Measurements from ENCODE around the gene KIF5C. TPM values are rescaled to one million over a fixed set of nuclear protein-coding genes. Genes with fewer than 3 reads are reported as not detected.
A peak's percentile ranks its signal among the peaks of the same experiment; 100 is the strongest.

KIF5C gene
- total RNA-seq, 2 donors from 2014 or later: 2.0 to 2.6 TPM

- H3K36me3 ChIP-seq (replicated peaks in 1 of 2; ENCODE audit: insufficient read depth in 1 of 2, low read depth in 2 of 2): no peaks in the 10 kb centered on the region
- ATAC-seq (peak; percentile 77), DNase-seq (peak in 3 of 4 donors; percentile 33 to 42 (median 38))
- TF ChIP-seq CTCF (IDR thresholded peaks at IDR 0.05) (no peak), POLR2A (IDR thresholded peaks at IDR 0.05) (no peak)
- 9 to 20% methylated on average over 3 of the region's 3 CpGs for WGBS, 2 donors
- intact Hi-C loops (cut with DNase I): no loop called here
- H3K27ac ChIP-seq: peak overlapping the region in 3 of 4 donors; percentile 35 to 64 (median 48)
- no peak overlapping the region for H3K4me3 ChIP-seq
- H3K27me3 ChIP-seq: no peaks in the 10 kb centered on the region
- H3K9me3 ChIP-seq: no peaks in the 10 kb centered on the region
- peaks cover 19% of the 10 kb centered on the region for H3K4me1 ChIP-seq
These were observed 189.4 kb downstream of the KIF5C start for GRCh38 chr2:149064365-149064841.

GRCh38 chr2:149064856-149065630 is 190.0 kb downstream of the KIF5C start:
- no peaks in the 10 kb centered on the region for H3K27me3 ChIP-seq
- intact Hi-C loops (cut with DNase I): no loop called here
- H3K4me3 ChIP-seq: no peak overlapping the region
- DNase-seq (no peak), ATAC-seq (peak; percentile 12)
- WGBS, 2 donors: 73% methylated on average over 5 of the region's 5 CpGs
- no peaks in the 10 kb centered on the region for H3K9me3 ChIP-seq
- no peaks in the 10 kb centered on the region for H3K36me3 ChIP-seq (replicated peaks in 1 of 2; ENCODE audit: insufficient read depth in 1 of 2, low read depth in 2 of 2)
- H3K4me1 ChIP-seq: peaks cover 19% of the 10 kb centered on the region
- TF ChIP-seq CTCF (IDR thresholded peaks at IDR 0.05): no peak
- TF ChIP-seq POLR2A (IDR thresholded peaks at IDR 0.05): no peak
- H3K27ac ChIP-seq: peak overlapping the region in 3 of 4 donors; percentile 35 to 64 (median 48)

DNA sequence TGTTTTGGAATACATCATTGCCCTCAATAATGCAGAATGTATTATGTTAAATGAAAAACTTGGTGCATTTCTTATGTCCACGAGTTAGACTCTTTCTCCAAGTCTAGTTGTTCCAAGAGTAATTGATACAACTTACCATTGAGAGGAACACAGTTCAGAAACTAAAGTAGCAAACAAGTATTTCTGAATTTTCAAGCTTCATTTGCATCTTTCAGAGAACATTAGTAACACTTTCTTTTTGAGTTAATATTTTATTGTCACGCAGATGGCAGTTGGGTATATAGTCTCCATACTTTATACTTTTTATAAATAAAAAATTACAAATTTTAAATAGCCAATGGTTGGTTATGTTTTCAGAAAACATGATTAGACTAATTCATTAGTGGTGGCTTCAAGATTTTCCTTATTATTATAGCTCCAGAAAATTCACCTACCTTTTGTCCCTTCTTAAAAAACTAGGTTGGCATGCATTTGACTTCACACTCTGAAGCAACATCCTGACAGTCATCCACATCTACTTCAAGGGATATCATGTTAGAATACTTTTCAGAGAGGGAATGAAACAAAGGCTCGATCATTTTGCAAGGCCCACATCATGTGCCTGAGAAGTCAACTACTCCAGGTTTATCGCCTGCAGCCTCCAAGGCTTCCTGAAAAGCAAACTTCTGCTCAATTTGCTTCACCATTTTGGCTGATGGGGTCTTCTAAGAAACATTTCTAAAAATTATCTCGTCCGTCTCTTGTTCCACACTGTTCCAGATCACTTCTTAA is 193.4 kb downstream of the KIF5C start:
- 73 to 88% methylated on average over 6 of the region's 6 CpGs for WGBS, 2 donors
- no peaks in the 10 kb centered on the region for H3K9me3 ChIP-seq
- intact Hi-C loops (cut with DNase I): no loop called here
- no peak for DNase-seq
- no peak overlapping the region for H3K4me3 ChIP-seq
- TF ChIP-seq POLR2A (IDR thresholded peaks at IDR 0.05): no peak
- TF ChIP-seq CTCF (IDR thresholded peaks at IDR 0.05): no peak
- no peak overlapping the region for H3K27ac ChIP-seq
- ATAC-seq: no peak
- no peaks in the 10 kb centered on the region for H3K27me3 ChIP-seq
- peaks cover 37% of the 10 kb centered on the region for H3K4me1 ChIP-seq
- H3K36me3 ChIP-seq (replicated peaks in 1 of 2; ENCODE audit: insufficient read depth in 1 of 2, low read depth in 2 of 2): no peaks in the 10 kb centered on the region

- WGBS, 2 donors: 62 to 80% methylated on average over 5 of the region's 5 CpGs
These were observed 194.2 kb downstream of the KIF5C start for GRCh38 chr2:149068996-149069888.

More at GRCh38 chr2:149068996-149069888, 194.2 kb downstream of the KIF5C start:
- ATAC-seq (no peak), DNase-seq (no peak)
- Histone ChIP-seq H3K36me3 (replicated peaks in 1 of 2; ENCODE audit: insufficient read depth in 1 of 2, low read depth in 2 of 2) (no peaks in the 10 kb centered on the region), H3K9me3 (no peaks in the 10 kb centered on the region), H3K4me3 (no peak overlapping the region), H3K4me1 (peaks cover 33% of the 10 kb centered on the region), H3K27me3 (no peaks in the 10 kb centered on the region), H3K27ac (no peak overlapping the region)
- no peak for TF ChIP-seq CTCF (IDR thresholded peaks at IDR 0.05)
- no peak for TF ChIP-seq POLR2A (IDR thresholded peaks at IDR 0.05)
- intact Hi-C loops (cut with DNase I): no loop called here

Measured in body of pancreas (tissue), 4 donors.